GM13977 (cell line): Measurements from ENCODE around the gene OAF.

Experiments
- DNase-seq: peaks from one replicate; pipeline ENCODE4 v3.0.0; 2012; ENCODE audit warnings: low spot score
- CTCF ChIP-seq: IDR thresholded peaks from 2 replicates; pipeline ENCODE4 v1.5.1; 2012; ENCODE audit warnings: mild to moderate bottlenecking, control low read depth; ENCODE audit not compliant: insufficient read depth; ENCODE audit errors: extremely low read depth, missing control alignments
- in situ Hi-C: fragments of 300-500 bp; cut with MboI; formaldehyde crosslinking; loops from one replicate; pipeline ENCODE4 v1.12.0; 2022; ENCODE audit warnings: low sequenced_read_pairs, low pct_unique_long_range_greater_than_20kb, mixed read lengths, inconsistent platforms; ENCODE audit not compliant: unreplicated experiment

Gene OAF

GRCh38 chr11:120255519-120255866, 44.7 kb downstream of the OAF start:
- DNase-seq: no peak
- in situ Hi-C loops: no loop called here
- no peak for TF ChIP-seq CTCF

GRCh38 chr11:120256178-120256577, 45.3 kb downstream of the OAF start:
- in situ Hi-C loops: no loop called here
- no peak for DNase-seq
- TF ChIP-seq CTCF: no peak

GRCh38 chr11:120256779-120257178, 45.9 kb downstream of the OAF start:
- no peak for TF ChIP-seq CTCF
- no peak for DNase-seq
- in situ Hi-C loops: no loop called here

GRCh38 chr11:120257346-120257745, 46.5 kb downstream of the OAF start:
- in situ Hi-C loops: no loop called here
- TF ChIP-seq CTCF: no peak
- DNase-seq: no peak

- no peak for DNase-seq
- TF ChIP-seq CTCF: no peak
- in situ Hi-C loops: no loop called here
Observed at GRCh38 chr11:120258661-120259060, 47.8 kb downstream of the OAF start.

- TF ChIP-seq CTCF: no peak
- no peak for DNase-seq
- in situ Hi-C loops: no loop called here
Observed at GRCh38 chr11:120259241-120259640, 48.4 kb downstream of the OAF start.

- in situ Hi-C loops: no loop called here
- no peak for TF ChIP-seq CTCF
- DNase-seq: no peak
Observed at GRCh38 chr11:120259988-120260565, 49.2 kb downstream of the OAF start.
